ENCODE data around the gene KIF4A. TPM values are rescaled to one million over a fixed set of nuclear protein-coding genes. Genes with fewer than 3 reads are reported as not detected.
"Not testable (repeated sequence)": the region's sequence is repeated elsewhere in the genome, so short reads cannot be mapped to it uniquely, and the experiment has no call there.

Gene KIF4A
- total RNA-seq, 4 donors from 2014 or later, result 1.3 to 4.4 (median 1.4) TPM; not detected in 1

- Histone ChIP-seq H3K36me3 (no peaks in the 10 kb centered on the region), H3K9me3 (no peaks in the 10 kb centered on the region), H3K27me3 (no peaks in the 10 kb centered on the region), H3K4me1 (no peaks in the 10 kb centered on the region), H3K4me3 (no peak overlapping the region), H3K27ac (no peak overlapping the region)
- in situ Hi-C loops (cut with MboI; ENCODE audit: low pct_ligation_motif_present in 1 of 4, low pct_unique_long_range_greater_than_20kb in 1 of 4, low sequenced_read_pairs in 3 of 4) (no loop called here), intact Hi-C loops (cut with DNase I; ENCODE audit: low total_unique reads) (no loop called here)
- peak; percentile 55 for DNase-seq
- WGBS, 2 donors (ENCODE audit: low coverage in 1 of 2), result 0 to 24% methylated on average over 1 to 7 of the region's 7 CpGs
- peak; percentile 26 to 52 (median 38) for TF ChIP-seq CTCF (IDR thresholded peaks at IDR 0.05)
- no peak for TF ChIP-seq EP300 (IDR thresholded peaks at IDR 0.05; ENCODE audit: low read depth)
Measured at GRCh38 chrX:70262952-70263567, 26.8 kb upstream of the KIF4A start.

- in situ Hi-C loops (cut with MboI; ENCODE audit: low pct_ligation_motif_present in 1 of 4, low pct_unique_long_range_greater_than_20kb in 1 of 4, low sequenced_read_pairs in 3 of 4), result no loop called here
- intact Hi-C loops (cut with DNase I; ENCODE audit: low total_unique reads), result no loop called here
- WGBS, 2 donors (ENCODE audit: low coverage in 1 of 2), result 57 to 74% methylated on average over 3 of the region's 3 CpGs
Measured at GRCh38 chrX:70264784-70265183, 25.1 kb upstream of the KIF4A start.

GRCh38 chrX:70268034-70268433, 21.9 kb upstream of the KIF4A start, which contains the start of gene ARR3:
TSS of gene ARR3 (plus strand) at chrX:70268334. CDS start at chrX:70269386, 1,052 bp downstream.
- Histone ChIP-seq H3K9me3 (no peaks in the 10 kb centered on the region), H3K36me3 (no peaks in the 10 kb centered on the region), H3K27ac (no peak within 1 kb of the TSS), H3K27me3 (no peaks in the 10 kb centered on the region), H3K4me1 (no peaks in the 10 kb centered on the region), H3K4me3 (no peak within 1 kb of the TSS)
- TF ChIP-seq POLR2AphosphoS5 (IDR thresholded peaks at IDR 0.05) (no peak), CTCF (IDR thresholded peaks at IDR 0.05) (no peak), EP300 (IDR thresholded peaks at IDR 0.05; ENCODE audit: low read depth) (no peak), POLR2A (IDR thresholded peaks at IDR 0.05) (no peak)
- in situ Hi-C loops (cut with MboI; ENCODE audit: low pct_ligation_motif_present in 1 of 4, low pct_unique_long_range_greater_than_20kb in 1 of 4, low sequenced_read_pairs in 3 of 4) (no loop called here), intact Hi-C loops (cut with DNase I; ENCODE audit: low total_unique reads) (no loop called here)
- DNase-seq, result no peak

More at GRCh38 chrX:70264784-70265183, 25.1 kb upstream of the KIF4A start:
- Histone ChIP-seq H3K27me3 (no peaks in the 10 kb centered on the region), H3K4me3 (no peak overlapping the region), H3K4me1 (no peaks in the 10 kb centered on the region), H3K36me3 (no peaks in the 10 kb centered on the region), H3K9me3 (no peaks in the 10 kb centered on the region), H3K27ac (no peak overlapping the region)
- TF ChIP-seq POLR2AphosphoS5 (IDR thresholded peaks at IDR 0.05) (no peak), CTCF (IDR thresholded peaks at IDR 0.05) (no peak), POLR2A (IDR thresholded peaks at IDR 0.05) (no peak), EP300 (IDR thresholded peaks at IDR 0.05; ENCODE audit: low read depth) (no peak)
- no peak for DNase-seq

GRCh38 chrX:70274029-70274428, 15.9 kb upstream of the KIF4A start:
- H3K36me3 ChIP-seq; H3K27me3 ChIP-seq; in situ Hi-C loops (cut with MboI; ENCODE audit: low pct_ligation_motif_present in 1 of 4, low pct_unique_long_range_greater_than_20kb in 1 of 4, low sequenced_read_pairs in 3 of 4); H3K27ac ChIP-seq; DNase-seq; H3K4me3 ChIP-seq; intact Hi-C loops (cut with DNase I; ENCODE audit: low total_unique reads); H3K9me3 ChIP-seq; H3K4me1 ChIP-seq: not testable (repeated sequence)
- WGBS, 2 donors (ENCODE audit: low coverage in 1 of 2), result 81% methylated on average over 7 of the region's 7 CpGs; no CpG with 5 or more reads in 1 of the 2 donors

GRCh38 chrX:70279081-70279480, 10.8 kb upstream of the KIF4A start:
- no peak overlapping the region for H3K4me3 ChIP-seq
- intact Hi-C loops (cut with DNase I; ENCODE audit: low total_unique reads), result no loop called here
- WGBS, 2 donors (ENCODE audit: low coverage in 1 of 2), result 87% methylated on average over 3 of the region's 3 CpGs; no CpG with 5 or more reads in 1 of the 2 donors
- no peaks in the 10 kb centered on the region for H3K36me3 ChIP-seq
- no peak for DNase-seq
- H3K9me3 ChIP-seq, result no peaks in the 10 kb centered on the region
- no peaks in the 10 kb centered on the region for H3K27me3 ChIP-seq
- no peaks in the 10 kb centered on the region for H3K4me1 ChIP-seq
- H3K27ac ChIP-seq, result no peak overlapping the region
- in situ Hi-C loops (cut with MboI; ENCODE audit: low pct_ligation_motif_present in 1 of 4, low pct_unique_long_range_greater_than_20kb in 1 of 4, low sequenced_read_pairs in 3 of 4), result loop anchor here in 1 of 4 donors (25.0 kb wide), 1 partner anchor 92 kb away; the partner anchor contains the start of gene DGAT2L6
- TF ChIP-seq EP300 (IDR thresholded peaks at IDR 0.05; ENCODE audit: low read depth) (no peak), POLR2AphosphoS5 (IDR thresholded peaks at IDR 0.05) (no peak), POLR2A (IDR thresholded peaks at IDR 0.05) (no peak), CTCF (IDR thresholded peaks at IDR 0.05) (no peak)
